ENCODE results near the gene LCN1. TPM values are rescaled to one million over a fixed set of nuclear protein-coding genes. Genes with fewer than 3 reads are reported as not detected.

Gene LCN1
- polyA plus RNA-seq, 3 donors = not detected

- Histone ChIP-seq H3K4me1 (ENCODE audit: control insufficient read depth in 1 of 2, insufficient read depth in 2 of 2, low read length in 2 of 2) (peaks cover 22 to 30% of the 10 kb centered on the region in 2 donors), H3K79me2 (ENCODE audit: insufficient read depth, low read length) (peaks cover 11% of the 10 kb centered on the region), H3K36me3 (replicated peaks in 1 of 2; ENCODE audit: control insufficient read depth in 1 of 2, insufficient read depth in 2 of 2, low read length in 2 of 2) (peaks cover 17 to 33% of the 10 kb centered on the region in 2 donors), H3K9ac (ENCODE audit: insufficient read depth, low read length, poor library complexity, severe bottlenecking) (no peak overlapping the region), H4K20me1 (ENCODE audit: insufficient read depth, low read length) (peaks cover 31% of the 10 kb centered on the region), H3K9me3 (replicated peaks in 1 of 2; ENCODE audit: control insufficient read depth in 1 of 2, insufficient read depth in 1 of 2, low read length in 2 of 2) (no peaks in the 10 kb centered on the region), H2AFZ (ENCODE audit: insufficient read depth, low read depth, low read length, poor library complexity, severe bottlenecking) (no peak overlapping the region), H3K4me2 (replicated peaks; ENCODE audit: extremely low read depth, low read length, poor library complexity, severe bottlenecking) (no peak overlapping the region), H3K27me3 (ENCODE audit: control insufficient read depth in 2 of 2, insufficient read depth in 2 of 2, low read length in 2 of 2) (peaks cover 0 to 4% of the 10 kb centered on the region in 2 donors), H3K27ac (ENCODE audit: low read depth in 1 of 2, low read length in 2 of 2) (peak overlapping the region in 1 of 2 donors; percentile 14), H3K4me3 (replicated peaks in 1 of 3; ENCODE audit: low read depth in 2 of 3, low read length in 3 of 3) (no peak overlapping the region)
- DNase-seq = no peak
- intact Hi-C loops (cut with micrococcal nuclease) = no loop called here
- Mint-ChIP-seq H3K27ac (no peak overlapping the region), H3K9me3 (peaks cover 0 to under 1% (median 0%) of the 10 kb centered on the region in 7 donors), H3K4me1 (peaks cover 21% of the 10 kb centered on the region), H3K27me3 (ENCODE audit: low read depth in 3 of 3) (peaks cover 4 to 13% (median 12%) of the 10 kb centered on the region in 3 donors), H3K36me3 (peaks cover 22 to 39% of the 10 kb centered on the region in 2 donors), H3K4me3 (no peak overlapping the region)
- 99% methylated on average over 16 of the region's 16 CpGs for WGBS (ENCODE audit: insufficient coverage)
- no peak for TF ChIP-seq CTCF (IDR thresholded peaks at IDR 0.05)
These were observed 18.3 kb upstream of the LCN1 start for GRCh38 chr9:135502873-135503321.

- DNase-seq = no peak
- no peaks in the 10 kb centered on the region for H3K27me3 ChIP-seq (ENCODE audit: control insufficient read depth in 2 of 2, insufficient read depth in 2 of 2, low read length in 2 of 2)
- H3K27me3 Mint-ChIP-seq (ENCODE audit: low read depth in 3 of 3) = peaks cover 2 to 10% (median 9%) of the 10 kb centered on the region in 3 donors
- H3K36me3 ChIP-seq (replicated peaks in 1 of 2; ENCODE audit: control insufficient read depth in 1 of 2, insufficient read depth in 2 of 2, low read length in 2 of 2) = peaks cover 17 to 33% of the 10 kb centered on the region in 2 donors
- no peak overlapping the region for H3K27ac ChIP-seq (ENCODE audit: low read depth in 1 of 2, low read length in 2 of 2)
- peaks cover 11% of the 10 kb centered on the region for H3K79me2 ChIP-seq (ENCODE audit: insufficient read depth, low read length)
- no peak overlapping the region for H3K4me3 Mint-ChIP-seq
- TF ChIP-seq CTCF (IDR thresholded peaks at IDR 0.05) = no peak
- intact Hi-C loops (cut with micrococcal nuclease) = no loop called here
- H3K4me1 ChIP-seq (ENCODE audit: control insufficient read depth in 1 of 2, insufficient read depth in 2 of 2, low read length in 2 of 2) = peaks cover 22 to 30% of the 10 kb centered on the region in 2 donors
- no peak overlapping the region for H3K4me3 ChIP-seq (replicated peaks in 1 of 3; ENCODE audit: low read depth in 2 of 3, low read length in 3 of 3)
- H2AFZ ChIP-seq (ENCODE audit: insufficient read depth, low read depth, low read length, poor library complexity, severe bottlenecking) = no peak overlapping the region
- H3K9me3 Mint-ChIP-seq = peaks cover 0 to 7% (median 1%) of the 10 kb centered on the region in 7 donors
- H3K36me3 Mint-ChIP-seq = peaks cover 22 to 39% of the 10 kb centered on the region in 2 donors
- peaks cover 31% of the 10 kb centered on the region for H4K20me1 ChIP-seq (ENCODE audit: insufficient read depth, low read length)
- peaks cover 21% of the 10 kb centered on the region for H3K4me1 Mint-ChIP-seq
- H3K27ac Mint-ChIP-seq = peak overlapping the region in 2 of 7 donors; percentile 9 to 59
- no peak overlapping the region for H3K9ac ChIP-seq (ENCODE audit: insufficient read depth, low read length, poor library complexity, severe bottlenecking)
- 96% methylated on average over 34 of the region's 41 CpGs for WGBS (ENCODE audit: insufficient coverage)
- H3K9me3 ChIP-seq (replicated peaks in 1 of 2; ENCODE audit: control insufficient read depth in 1 of 2, insufficient read depth in 1 of 2, low read length in 2 of 2) = peaks cover 0 to 3% of the 10 kb centered on the region in 2 donors
- H3K4me2 ChIP-seq (replicated peaks; ENCODE audit: extremely low read depth, low read length, poor library complexity, severe bottlenecking) = no peak overlapping the region
These were observed 17.6 kb upstream of the LCN1 start for GRCh38 chr9:135503371-135504261.

Data from CD14-positive monocyte (primary cell).